Chondrocyte (in vitro differentiated cells): Measurements from ENCODE around the gene SMU1. TPM values are rescaled to one million over a fixed set of nuclear protein-coding genes. Genes with fewer than 3 reads are reported as not detected.

Experiments used
- DNase-seq: peaks from one replicate; pipeline ENCODE4 v3.0.0; 2021; ENCODE audit warnings: mixed read lengths, low spot score
- H3K27ac Mint-ChIP-seq: one replicate; pipeline ENCODE4 v1.8.0; 2021; ENCODE audit warnings: mild to moderate bottlenecking, moderate library complexity, mixed read lengths; ENCODE audit not compliant: unreplicated experiment
- H3K27me3 Mint-ChIP-seq: 2 replicates; pipeline ENCODE4 v1.8.0; 2021; ENCODE audit warnings: low read depth, mixed read lengths
- H3K36me3 Mint-ChIP-seq: 2 replicates; pipeline ENCODE4 v1.8.0; 2021; ENCODE audit warnings: low read depth, mixed read lengths
- H3K4me1 Mint-ChIP-seq: 2 replicates; pipeline ENCODE4 v1.8.0; 2021; ENCODE audit warnings: low read depth, mild to moderate bottlenecking, mixed read lengths
- H3K4me3 Mint-ChIP-seq: one replicate; pipeline ENCODE4 v1.8.0; 2021; ENCODE audit warnings: mild to moderate bottlenecking, moderate library complexity, mixed read lengths; ENCODE audit not compliant: unreplicated experiment
- H3K9me3 Mint-ChIP-seq: 2 replicates; pipeline ENCODE4 v1.8.0; 2021; ENCODE audit warnings: low read depth, mixed read lengths
- CTCF ChIP-seq: fragments of 200-600 bp; sonication (generic); IDR thresholded peaks from 2 replicates; pipeline ENCODE4 v1.5.0; 2021; ENCODE audit warnings: antibody characterized with exemption, mild to moderate bottlenecking, moderate library complexity
- total RNA-seq: library from RNA; stranded (reverse); gene quantifications from 3 replicates; pipeline ENCODE4 v1.2.1, GENCODE V29; 2021

SMU1 gene
- total RNA-seq, 1 donor from 2014 or later = 17.5 TPM

GRCh38 chr9:33044677-33045282, 31.7 kb downstream of the SMU1 start:
- DNase-seq = no peak
- peaks cover 17% of the 10 kb centered on the region for H3K4me1 Mint-ChIP-seq

DNA sequence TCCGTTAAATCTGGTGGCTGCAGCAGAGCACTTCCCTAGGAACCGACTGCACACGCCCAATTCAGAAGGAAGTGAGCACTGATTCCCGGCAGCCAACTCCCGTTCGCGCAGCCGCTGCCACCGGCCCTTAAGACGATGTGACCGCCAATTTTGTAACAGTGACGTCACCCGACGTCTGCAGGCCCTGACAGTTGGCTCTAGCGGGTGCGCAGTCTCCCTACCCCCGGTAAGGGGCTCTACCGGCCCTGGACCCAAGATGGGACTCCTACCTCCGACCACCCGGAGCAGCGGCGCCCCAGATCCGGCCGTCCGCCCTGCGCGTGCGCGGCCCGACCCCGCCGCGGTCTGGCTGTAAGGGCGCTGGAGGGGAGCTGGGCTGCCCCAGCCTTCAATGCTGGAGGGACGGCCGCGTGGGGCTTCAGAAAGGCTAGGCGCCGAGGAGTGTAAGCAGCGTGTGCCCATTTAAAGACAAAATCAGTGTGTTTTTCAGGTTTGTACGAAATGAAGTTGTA, 32.3 kb downstream of the SMU1 start:
- Mint-ChIP-seq H3K27ac (peak overlapping the region; percentile 95), H3K36me3 (peaks cover 11% of the 10 kb centered on the region), H3K4me1 (peaks cover 17% of the 10 kb centered on the region), H3K9me3 (no peaks in the 10 kb centered on the region), H3K27me3 (no peaks in the 10 kb centered on the region), H3K4me3 (peak overlapping the region; percentile 80)
- no peak for TF ChIP-seq CTCF
- no peak for DNase-seq

More at GRCh38 chr9:33044677-33045282, 31.7 kb downstream of the SMU1 start:
- peak; percentile 73 for TF ChIP-seq CTCF
- H3K4me3 Mint-ChIP-seq = peak overlapping the region; percentile 80
- H3K27ac Mint-ChIP-seq = peak overlapping the region; percentile 95
- no peaks in the 10 kb centered on the region for H3K27me3 Mint-ChIP-seq
- H3K9me3 Mint-ChIP-seq = no peaks in the 10 kb centered on the region
- peaks cover 12% of the 10 kb centered on the region for H3K36me3 Mint-ChIP-seq

DNA sequence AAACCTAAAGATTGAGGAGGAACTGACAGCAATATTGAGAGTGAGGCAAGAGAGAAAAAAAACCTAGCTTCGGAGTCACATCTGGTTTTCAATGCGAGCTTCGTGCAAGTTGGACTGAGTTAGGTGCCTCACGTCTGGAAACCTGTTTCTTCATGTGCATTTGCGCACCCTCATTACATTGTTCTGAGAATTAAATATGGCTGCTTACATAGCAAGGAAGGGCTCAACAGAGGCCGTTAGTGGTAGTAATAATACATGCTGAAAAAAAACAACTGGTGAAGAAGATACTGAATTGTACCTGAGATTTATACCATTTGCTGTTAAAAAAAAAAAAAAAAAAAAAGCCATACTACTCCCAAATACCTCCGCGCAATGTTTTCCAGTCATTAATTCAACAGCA, 32.8 kb downstream of the SMU1 start:
- Mint-ChIP-seq H3K36me3 (peaks cover 10% of the 10 kb centered on the region), H3K9me3 (no peaks in the 10 kb centered on the region), H3K27me3 (no peaks in the 10 kb centered on the region), H3K4me3 (peak overlapping the region; percentile 80), H3K4me1 (peaks cover 17% of the 10 kb centered on the region), H3K27ac (peak overlapping the region; percentile 95)
- no peak for TF ChIP-seq CTCF
- no peak for DNase-seq

DNA sequence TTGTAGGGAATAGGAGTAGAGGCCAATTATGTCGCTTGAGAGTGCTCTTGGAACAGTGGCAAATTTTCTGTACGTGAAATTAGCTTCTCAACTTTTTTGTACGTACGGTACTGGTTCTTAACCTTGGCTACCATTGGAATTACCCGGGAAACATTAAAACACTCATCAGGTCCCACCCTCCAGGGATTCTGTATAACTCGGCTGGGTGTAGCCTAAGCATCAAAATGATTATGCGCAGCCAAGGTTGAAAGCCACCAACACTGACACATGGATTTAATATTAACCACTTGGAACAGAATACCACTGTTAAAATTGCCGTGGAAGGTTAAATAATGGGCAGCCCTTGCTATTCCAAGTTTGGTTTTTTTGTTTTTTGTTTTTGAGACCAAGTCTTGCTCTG, 34.0 kb downstream of the SMU1 start:
- peaks cover 16% of the 10 kb centered on the region for H3K36me3 Mint-ChIP-seq
- H3K9me3 Mint-ChIP-seq = no peaks in the 10 kb centered on the region
- TF ChIP-seq CTCF = no peak
- no peak overlapping the region for H3K27ac Mint-ChIP-seq
- no peak for DNase-seq
- H3K27me3 Mint-ChIP-seq = no peaks in the 10 kb centered on the region
- H3K4me1 Mint-ChIP-seq = peaks cover 17% of the 10 kb centered on the region
- no peak overlapping the region for H3K4me3 Mint-ChIP-seq

GRCh38 chr9:33041432-33042188, 34.9 kb downstream of the SMU1 start:
- no peak overlapping the region for H3K27ac Mint-ChIP-seq
- H3K4me3 Mint-ChIP-seq = no peak overlapping the region
- no peaks in the 10 kb centered on the region for H3K27me3 Mint-ChIP-seq
- H3K9me3 Mint-ChIP-seq = no peaks in the 10 kb centered on the region
- peaks cover 15% of the 10 kb centered on the region for H3K36me3 Mint-ChIP-seq
- no peak for DNase-seq
- H3K4me1 Mint-ChIP-seq = peaks cover 17% of the 10 kb centered on the region
- TF ChIP-seq CTCF = no peak
